Raji (cell line): Measurements from ENCODE around the gene ALPK3.

Experiments used
- POLR2A ChIP-seq: IDR thresholded peaks from 2 replicates; pipeline ENCODE4 v1.6.1; 2011; ENCODE audit warnings: low read depth, low read length, control low read depth; ENCODE audit not compliant: insufficient read depth

ALPK3 gene

DNA sequence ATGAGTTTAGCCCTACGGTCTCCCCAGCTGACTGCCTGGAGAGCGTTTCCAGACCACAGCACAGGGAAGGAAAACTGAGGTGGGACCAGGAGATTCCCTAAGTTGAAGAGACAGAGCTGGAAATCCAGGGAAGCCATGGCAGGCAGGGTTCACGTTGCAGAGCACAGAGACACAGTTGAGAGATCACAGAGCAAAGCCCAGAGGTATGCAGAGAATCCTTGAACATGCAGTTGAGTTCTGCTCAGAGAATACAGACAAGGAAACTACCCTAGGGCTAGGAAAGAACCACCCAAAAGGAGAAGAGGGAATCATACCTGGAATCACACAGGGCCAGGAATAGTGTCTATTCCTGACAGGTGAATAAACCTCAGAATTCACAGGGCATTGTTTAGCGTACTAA, 81.6 kb downstream of the ALPK3 start:
- TF ChIP-seq POLR2A, result no peak

DNA sequence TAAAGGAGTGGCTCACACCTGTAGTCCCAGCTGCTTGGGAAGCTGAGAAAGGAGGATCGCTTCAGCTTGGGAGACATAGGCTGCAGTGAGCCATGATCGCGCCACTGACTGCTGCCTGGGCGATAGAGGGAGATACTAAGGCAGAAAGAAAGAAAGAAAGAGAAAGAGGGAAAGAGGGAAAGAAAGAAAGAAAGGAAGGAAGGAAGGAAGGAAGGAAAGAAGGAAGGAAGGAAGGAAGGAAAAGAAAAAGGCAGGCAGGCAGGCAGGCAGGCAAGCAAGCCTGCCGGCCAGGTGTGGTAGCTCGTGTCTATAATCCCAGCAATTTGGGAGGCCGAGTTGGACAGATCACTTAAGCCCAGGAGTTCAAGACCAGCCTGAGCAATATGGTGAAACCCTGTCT, 82.6 kb downstream of the ALPK3 start:
- no peak for TF ChIP-seq POLR2A

DNA sequence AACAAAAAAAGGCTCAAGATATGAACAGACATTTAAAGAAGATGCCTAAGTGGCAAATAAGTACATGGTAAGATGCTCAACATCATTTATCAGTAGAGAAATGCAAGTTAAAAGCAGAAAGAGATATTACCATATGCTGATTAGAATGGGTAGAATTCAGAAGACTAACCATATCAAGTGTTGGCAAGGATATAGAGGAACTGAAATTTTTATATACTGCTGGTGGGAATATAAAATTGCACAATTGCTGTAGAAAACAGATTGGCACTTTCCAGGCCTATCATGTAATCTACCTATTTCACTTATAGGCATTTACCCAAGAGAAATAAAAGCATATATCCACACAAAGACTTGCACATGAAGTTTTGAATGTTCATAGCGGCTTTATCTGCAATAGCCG, 84.4 kb downstream of the ALPK3 start:
- no peak for TF ChIP-seq POLR2A

DNA sequence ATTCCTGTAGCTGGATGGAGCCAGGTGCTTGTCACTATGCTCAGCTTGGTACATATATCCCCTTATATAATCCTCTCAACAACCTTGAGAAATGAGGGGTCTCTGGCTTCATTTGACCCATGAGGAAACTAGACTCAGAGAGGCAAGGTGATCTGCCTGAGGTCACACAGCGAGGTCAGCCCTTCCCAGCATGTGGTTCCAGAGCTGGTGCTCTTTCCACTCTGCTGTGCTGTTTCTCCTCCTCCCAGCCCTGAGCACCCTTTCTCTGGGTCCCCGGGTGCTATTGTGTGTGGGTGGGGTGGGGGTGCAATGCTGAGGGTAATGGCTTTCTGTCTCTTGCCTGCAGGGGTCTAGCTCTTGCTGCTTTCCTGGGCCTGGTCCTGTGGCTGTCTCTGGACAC, 86.6 kb downstream of the ALPK3 start:
- no peak for TF ChIP-seq POLR2A

GRCh38 chr15:84904419-84904818, 87.3 kb downstream of the ALPK3 start:
- no peak for TF ChIP-seq POLR2A

DNA sequence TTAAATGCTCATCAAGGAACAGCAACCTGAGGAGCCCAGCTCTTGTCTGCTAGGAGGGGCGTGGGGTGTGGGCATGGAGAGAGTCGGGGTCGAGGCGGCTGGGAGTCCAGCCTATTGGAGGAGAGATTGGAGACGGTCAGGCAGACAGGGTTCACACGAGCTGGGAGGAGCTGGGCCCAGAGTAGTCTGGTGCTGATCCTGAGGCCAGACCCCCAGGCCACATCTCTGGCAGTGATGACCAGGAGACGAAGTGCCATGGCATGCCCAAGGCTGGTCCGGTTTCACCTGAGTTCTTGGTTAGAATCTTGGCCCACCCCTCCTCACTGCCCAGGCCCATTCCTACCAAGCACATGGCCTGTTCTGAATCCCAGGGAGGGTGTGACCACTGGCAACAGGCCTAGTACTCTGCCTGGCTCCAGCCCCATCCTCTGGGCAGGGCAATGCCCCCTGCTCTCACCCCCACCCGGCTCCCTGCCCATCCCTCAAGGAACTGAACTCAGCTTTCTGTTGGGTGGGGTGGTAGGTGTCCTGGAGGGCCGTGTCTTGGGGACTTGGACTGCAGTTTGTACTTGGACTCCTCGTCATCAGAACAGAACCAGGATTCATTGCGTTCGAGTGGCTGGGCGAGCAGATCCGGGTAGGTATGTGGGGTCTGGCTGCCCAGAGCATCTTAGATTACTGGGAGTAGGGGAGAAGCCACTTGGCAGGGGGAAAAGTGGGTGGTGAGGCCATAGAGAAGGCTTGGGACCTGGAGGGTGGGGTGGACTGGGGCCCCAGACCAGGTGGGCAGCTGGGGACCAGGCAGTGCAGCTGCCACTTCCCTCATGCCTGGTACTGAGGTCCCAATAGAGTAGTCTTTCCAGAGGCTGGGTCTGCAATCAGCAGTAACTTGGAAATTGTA, 88.1 kb downstream of the ALPK3 start:
- no peak for TF ChIP-seq POLR2A

DNA sequence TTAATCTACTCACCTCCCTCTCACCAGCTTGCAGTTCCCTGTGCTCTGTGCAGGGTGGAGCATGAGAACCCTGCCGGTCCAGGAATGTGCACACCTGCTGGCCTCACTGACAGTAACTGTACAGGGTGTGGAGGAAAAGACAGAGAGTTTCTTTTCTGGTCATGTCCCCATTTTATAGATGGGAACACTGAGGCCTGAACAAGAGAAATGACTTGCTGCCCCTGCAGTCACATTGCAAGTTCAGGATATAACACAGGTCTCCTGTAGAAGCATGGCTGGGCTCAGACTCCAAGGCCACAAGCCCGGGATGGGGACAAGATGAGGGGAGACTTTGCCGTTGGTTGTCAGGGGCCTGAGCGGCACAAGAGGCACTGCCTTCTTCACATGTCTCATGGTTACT, 90.6 kb downstream of the ALPK3 start:
- no peak for TF ChIP-seq POLR2A

DNA sequence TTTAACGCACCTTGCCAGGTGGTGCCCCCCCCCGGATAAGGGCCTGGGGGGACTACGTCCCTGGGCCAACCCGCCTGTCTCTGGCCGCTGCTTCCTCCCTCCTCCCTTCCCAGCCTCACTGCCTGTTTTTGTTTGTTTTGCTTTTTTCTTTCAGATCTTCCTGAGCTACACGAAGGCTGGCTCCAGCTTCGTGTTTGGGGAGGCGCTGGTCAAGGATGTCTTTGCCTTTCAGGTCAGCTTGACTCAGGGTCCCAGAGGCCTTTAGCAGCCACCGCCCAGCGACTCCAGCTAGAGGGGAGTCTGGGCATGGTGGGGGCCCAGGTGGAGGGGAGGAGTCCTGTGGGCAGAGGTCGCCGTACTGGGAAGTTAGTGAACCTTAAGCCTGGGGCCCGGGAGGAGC, 91.4 kb downstream of the ALPK3 start:
- TF ChIP-seq POLR2A, result no peak

DNA sequence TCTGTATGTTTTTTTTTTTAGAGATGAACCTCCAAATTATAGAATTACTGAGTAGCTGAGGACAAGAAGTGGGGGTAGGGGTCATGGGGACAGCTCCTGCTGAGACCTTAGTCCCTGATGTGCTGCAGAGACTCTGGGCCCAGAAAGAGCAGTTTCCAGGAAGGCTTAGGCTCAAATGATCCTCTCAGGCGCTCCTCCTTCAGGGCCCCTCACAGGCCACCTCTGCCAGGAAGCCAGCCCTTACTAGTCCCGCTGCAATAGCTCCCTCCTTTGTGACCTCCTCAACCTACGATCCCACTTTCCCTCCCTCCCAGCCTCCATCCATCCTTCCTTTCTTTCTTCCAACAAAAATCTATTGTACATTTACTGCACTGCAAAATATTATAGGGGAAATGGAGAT, 91.9 kb downstream of the ALPK3 start:
- TF ChIP-seq POLR2A, result no peak

DNA sequence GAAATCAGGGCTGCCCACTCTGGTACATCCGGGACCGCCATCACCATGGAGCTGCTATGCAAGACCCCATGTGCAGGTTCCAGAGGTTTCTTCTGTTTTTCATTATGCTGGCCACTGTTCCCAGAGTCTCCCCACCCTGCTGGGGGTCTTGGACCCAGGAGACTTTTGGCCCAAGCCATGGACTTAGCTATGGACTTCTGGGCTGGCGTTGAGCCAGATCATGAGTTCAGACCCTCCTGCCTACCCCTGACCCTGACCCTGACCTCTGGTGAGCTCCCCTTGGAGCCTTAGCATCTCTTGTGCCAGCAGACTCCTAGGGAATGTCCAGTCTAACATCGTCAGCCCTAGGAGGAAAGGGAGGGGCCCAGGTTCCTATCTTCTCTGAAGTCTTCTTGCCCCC, 92.6 kb downstream of the ALPK3 start:
- no peak for TF ChIP-seq POLR2A

DNA sequence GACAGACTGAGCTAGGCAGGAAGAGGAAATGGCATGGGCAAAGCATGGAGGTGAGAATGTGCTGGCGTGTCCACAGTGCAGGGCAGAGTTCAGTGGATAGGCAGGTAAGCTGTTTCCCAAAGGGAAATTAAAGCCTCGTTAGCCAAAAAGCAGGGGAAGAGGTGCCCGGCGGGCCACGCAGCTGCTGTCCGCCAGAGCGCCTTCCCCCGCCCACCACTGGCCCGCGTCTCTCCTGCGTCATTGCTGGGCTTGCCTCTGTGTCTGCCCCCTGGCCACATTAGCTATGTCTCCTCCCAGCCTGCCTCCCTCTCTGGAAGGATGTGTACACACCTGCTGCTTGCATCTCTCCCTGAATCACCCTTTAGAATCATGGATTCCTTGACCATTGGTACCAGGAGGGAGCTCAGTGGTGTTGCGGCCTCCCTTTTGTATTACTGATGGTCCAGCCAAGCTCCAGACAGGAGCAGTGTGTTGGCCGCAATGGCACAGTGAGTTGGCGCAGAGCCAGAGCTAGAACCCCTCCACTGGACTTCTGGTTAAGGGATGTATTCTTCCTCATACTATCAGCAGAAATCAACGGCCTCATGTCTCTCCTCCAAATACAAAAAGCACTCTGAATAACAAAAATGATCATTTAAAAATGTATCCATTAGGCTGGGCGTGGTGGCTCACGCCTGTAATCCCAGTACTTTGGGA, 93.9 kb downstream of the ALPK3 start:
- no peak for TF ChIP-seq POLR2A

GRCh38 chr15:84911879-84912660, 94.9 kb downstream of the ALPK3 start:
- no peak for TF ChIP-seq POLR2A

DNA sequence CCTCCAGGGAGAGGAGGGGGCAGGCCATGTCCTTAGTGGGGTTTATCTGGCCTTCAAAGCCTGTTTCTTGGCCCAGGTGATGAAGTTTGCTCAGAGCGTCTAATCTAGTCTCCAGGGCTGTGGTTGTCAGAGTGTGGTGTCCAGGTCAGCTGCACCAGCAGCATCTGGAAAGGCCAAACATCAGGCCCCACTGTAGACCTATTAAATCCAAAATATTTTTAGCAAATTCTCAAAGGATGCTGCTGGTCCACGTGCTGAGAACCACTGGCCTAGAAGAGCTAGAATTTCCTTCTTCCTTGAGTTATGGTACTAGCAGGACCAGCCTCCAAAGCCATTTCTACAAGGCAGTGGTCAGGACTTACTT, 96.2 kb downstream of the ALPK3 start:
- no peak for TF ChIP-seq POLR2A

- no peak for TF ChIP-seq POLR2A
Measured at GRCh38 chr15:84914351-84914750, 97.2 kb downstream of the ALPK3 start.

DNA sequence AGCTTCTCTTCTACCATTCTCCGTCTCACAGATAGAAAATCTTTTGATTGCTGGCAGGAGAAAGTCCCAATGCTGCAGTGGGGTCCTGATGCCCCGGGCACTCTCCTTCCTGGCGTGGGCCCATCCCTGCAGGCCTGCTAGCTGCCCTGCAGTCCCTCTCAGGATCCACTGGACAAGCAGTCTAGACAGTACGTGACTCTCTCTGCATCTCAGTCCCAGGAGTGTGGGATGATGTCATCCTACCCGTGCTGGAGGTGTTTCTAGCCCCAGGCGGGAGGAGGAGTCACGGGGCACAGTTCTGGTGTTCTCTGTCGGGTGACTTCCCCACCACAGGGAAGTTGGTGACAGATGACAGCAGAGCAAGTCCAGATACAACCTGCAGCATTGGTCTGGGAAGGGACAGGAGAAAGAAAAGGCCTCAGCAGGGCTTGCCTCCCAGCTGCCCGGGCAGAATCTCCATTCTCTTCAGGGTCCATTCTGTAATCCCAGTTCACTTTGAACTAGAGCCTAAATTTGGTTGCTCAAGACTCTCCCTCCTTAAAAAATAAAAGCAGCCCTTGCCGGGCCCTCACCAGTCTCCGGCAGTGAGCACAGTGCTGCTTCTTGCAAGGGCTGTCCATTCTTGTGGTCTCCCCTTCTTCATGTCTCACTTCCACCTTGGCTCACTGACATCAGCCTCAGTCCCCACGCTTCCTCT, 97.9 kb downstream of the ALPK3 start:
- TF ChIP-seq POLR2A, result no peak
